Hindlimb muscle (tissue), 1 donor: ENCODE measurements around the gene CA4. TPM values are rescaled to one million over a fixed set of nuclear protein-coding genes. Genes with fewer than 3 reads are reported as not detected.
"Not testable (repeated sequence)": the region's sequence is repeated elsewhere in the genome, so short reads cannot be mapped to it uniquely, and the experiment has no call there.

Experiments used
- DNase-seq: peaks from one replicate; pipeline ENCODE4 v3.0.0-alpha.2; 2013
- polyA plus RNA-seq: library from polyadenylated mRNA; unstranded; fragments of 120-200 nt; gene quantifications from one replicate; pipeline ENCODE4 v1.2.1, GENCODE V29; 2013; ENCODE audit not compliant: insufficient read length

CA4 gene
- 6.0 TPM for polyA plus RNA-seq

DNA sequence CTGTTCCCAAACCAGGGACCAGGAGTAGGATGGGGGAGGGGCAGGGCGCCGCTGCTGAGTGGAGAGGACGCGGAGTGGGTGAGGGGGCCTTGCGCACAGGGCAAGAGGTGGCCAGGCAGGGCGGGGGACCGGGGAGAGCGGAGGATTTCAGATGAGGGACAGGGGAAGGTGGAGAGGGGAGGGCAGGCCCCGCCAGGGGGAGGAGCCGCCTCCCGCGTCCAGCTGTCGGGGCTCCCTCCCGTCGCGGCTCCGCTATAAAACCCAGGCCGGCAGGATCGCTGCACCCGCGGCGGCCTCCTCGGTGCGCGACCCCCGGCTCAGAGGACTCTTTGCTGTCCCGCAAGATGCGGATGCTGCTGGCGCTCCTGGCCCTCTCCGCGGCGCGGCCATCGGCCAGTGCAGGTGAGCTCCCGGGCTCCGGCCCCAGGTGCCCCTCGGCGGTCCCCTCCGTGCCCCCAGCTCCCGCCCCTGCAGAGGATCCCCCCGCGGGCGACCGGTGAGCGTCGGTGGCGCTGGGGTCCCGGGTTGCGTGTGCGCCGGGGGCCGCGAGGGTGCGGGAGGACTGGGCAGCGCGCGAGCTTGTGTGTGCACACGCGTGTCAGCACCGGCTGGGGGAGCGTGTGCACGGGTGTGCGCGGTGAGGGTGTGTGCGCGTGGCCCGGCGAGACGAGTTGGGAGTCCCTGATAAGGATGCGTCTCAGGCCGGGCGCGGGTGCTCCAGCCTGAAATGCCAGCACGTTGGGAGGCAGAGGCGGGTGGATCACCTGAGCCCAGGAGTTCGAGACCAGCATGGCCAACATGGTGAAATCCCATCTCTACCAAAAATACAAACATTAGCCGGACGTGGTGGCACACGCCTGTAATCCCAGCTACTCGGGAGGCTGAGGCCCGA is at the start of gene CA4:
Gene CA4, plus strand, starts transcription at position 283 of the 892 bp plus-strand sequence. Its CDS starts 62 bp downstream, at position 345.
- no peak for DNase-seq

- not testable (repeated sequence) for DNase-seq
Measured at GRCh38 chr17:60100577-60100976, 49.2 kb upstream of the CA4 start.

- DNase-seq = not testable (repeated sequence)
Measured at GRCh38 chr17:60102015-60102631, 47.6 kb upstream of the CA4 start.

DNA sequence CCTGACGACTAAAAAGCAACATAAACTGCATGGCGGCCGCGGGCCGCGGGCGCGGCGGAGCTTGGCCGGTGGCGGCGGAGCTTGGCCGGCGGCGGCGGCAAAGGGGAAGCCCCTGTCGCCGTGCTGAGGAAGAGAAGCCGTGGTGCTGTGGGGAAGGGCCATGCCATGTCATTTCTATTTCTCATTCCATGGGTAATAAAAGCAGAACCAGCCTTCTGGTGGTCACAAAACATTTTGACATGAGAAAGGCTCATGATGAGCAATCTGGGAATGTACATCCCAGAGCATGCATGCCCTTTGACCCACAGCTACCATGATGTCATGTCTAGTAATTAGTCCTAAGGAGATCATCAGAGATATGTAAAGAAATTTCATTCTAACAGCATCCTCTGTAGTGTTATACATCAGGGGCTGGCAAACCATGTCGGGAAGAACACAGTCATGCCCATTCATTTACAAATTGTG is 47.1 kb upstream of the CA4 start:
- DNase-seq = no peak

DNA sequence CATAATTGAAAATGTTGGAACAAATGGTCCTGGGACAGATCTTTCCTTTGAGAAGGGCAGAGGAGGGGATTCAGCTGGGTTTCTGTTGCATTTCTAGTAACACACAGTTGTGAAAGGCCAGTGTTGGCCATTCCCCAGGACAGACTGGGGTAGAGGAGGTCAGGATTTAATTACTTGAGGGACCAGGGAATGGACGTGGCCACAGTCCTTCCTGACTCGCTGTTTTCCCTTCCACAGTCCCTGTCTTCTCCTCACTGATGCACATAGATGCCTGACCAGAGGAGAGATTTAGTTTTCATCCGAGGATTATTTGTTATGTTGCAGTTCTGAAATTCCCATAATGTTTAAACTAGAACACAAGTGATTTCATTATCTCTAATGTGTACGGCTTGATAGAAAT is 45.8 kb upstream of the CA4 start:
- no peak for DNase-seq

DNA sequence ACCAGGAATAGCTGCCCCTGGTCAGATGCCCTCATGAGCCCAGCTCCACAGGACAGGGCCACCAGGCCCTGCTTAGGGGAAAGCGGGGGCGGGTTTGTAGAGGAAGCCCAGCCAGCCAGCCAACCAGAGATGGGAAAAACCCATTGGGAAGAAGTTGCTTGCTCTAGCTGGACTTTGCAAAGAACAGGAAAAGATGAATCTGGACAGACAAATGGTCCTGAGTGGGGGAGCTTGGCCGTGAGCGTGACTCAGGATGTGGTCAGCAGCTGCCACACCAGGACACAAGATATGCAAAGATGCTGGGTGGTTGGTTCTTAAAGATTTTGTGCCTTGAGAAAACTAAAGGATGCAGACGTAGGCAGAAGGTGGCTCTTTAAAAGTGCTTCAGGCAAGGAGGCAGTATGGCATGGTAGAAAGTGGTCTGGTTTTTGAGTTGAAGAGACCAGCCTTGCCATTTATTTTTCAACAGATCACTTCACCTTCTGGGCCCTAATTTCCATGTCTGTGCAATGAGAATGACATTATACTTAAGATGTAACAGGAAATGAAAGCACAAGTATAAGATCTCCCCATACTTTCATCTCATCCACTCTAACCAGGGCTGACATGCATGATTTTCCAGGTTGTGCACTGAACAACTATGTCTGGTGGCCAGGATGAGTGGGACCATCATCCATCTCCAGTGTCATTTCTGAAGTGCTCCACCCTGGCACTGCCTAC is 43.3 kb upstream of the CA4 start:
- DNase-seq = no peak

DNA sequence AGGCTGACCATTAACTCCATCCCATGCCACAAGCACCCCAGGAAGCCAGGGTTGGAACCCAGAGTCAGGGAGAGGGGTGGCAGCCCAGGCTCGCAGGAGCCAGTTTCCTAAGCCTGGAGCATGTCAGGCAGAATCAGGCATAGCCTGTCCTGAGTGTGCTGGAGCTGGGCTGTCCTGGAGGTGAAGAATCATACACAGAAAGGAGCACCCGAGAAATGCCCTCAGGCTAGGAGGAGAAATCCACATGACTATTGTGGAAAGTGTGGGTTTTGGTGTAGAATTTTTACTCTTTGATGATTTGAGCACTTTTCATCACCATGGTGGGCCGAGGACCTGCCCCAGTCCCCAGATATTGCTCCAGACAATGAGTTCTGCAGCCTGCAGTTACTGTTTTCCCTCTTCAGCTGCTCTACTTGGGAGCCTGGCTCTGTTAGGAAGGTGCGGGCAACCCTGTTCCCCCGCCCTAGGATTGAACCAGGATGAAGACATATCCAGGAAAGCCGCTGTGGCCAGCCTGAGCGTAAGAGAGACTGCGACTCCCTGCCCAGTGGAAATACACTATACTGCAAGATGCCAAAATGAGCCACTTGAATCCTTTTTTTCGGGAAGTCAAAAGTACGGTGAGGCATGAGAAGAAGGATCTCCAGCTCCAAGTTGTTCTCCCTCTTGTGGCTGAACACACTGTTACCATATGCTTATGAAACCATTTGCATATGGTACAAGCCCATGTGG is 42.1 kb upstream of the CA4 start:
- DNase-seq = no peak

GRCh38 chr17:60108309-60108708 is 41.5 kb upstream of the CA4 start:
- DNase-seq = not testable (repeated sequence)

- DNase-seq = no peak
Measured at GRCh38 chr17:60108712-60109111, 41.1 kb upstream of the CA4 start.

- no peak for DNase-seq
Measured at GRCh38 chr17:60109161-60109560, 40.6 kb upstream of the CA4 start.

DNA sequence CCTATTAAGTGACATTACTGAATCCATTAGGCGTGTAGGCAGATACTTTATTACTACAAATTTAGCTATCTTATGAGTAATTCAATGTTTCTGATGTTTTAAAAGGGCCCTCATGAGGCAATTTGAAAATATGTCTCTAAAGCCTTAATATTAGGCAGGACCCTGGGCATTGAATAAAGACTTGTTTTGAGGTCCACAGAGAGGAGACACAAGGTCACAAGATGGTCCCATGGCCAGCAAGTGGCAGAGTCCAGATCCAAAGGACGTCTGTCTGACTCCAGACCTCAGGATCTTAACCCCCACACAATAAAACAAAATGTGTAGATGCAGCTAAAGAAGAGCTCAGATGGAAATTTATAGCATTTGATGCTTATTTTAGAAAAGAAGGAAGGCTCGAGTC is 39.2 kb upstream of the CA4 start:
- DNase-seq = no peak

- DNase-seq = not testable (repeated sequence)
Measured at GRCh38 chr17:60111661-60112060, 38.1 kb upstream of the CA4 start.

DNA sequence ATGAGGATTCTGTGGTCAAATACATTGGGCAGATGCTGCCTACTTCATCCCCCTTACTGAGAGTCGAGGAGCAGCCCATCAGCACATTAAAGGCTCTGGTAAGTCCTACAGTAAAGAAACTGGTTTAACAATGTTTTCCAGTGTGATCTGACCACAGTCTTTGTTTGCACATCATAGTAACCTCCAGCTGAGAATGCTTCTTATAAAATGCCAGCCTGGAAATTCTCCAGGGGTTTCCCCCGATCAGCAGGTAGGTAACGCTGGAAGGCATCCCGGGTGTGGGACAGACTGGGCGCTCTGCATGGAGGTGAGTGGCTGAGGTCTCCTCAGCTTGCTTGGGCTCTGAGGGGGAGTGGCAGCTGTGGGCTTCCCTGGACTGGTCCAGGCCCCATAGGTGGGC is 34.4 kb upstream of the CA4 start:
- DNase-seq = not testable (repeated sequence)

DNA sequence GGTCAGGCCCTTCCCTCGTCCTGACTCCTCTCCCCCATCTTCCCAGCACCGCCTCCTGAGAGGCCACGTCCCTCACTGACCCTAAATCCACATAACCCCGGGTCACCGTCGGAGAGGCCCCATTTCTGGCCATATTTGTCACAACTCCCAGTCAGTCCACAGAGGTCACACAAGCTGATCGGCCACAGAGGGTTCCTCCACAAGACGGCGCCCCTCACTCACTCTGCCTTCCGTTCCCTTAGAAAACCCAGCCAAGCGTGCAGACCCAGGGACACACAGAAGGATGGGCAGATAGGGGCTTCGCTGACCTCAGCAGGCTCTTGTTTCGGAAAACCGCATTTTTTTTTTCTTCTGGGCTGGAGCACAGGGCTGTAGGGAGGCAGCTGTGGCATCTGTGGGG is 33.6 kb upstream of the CA4 start:
- not testable (repeated sequence) for DNase-seq

GRCh38 chr17:60119162-60119561 is 30.6 kb upstream of the CA4 start:
- DNase-seq = not testable (repeated sequence)

DNA sequence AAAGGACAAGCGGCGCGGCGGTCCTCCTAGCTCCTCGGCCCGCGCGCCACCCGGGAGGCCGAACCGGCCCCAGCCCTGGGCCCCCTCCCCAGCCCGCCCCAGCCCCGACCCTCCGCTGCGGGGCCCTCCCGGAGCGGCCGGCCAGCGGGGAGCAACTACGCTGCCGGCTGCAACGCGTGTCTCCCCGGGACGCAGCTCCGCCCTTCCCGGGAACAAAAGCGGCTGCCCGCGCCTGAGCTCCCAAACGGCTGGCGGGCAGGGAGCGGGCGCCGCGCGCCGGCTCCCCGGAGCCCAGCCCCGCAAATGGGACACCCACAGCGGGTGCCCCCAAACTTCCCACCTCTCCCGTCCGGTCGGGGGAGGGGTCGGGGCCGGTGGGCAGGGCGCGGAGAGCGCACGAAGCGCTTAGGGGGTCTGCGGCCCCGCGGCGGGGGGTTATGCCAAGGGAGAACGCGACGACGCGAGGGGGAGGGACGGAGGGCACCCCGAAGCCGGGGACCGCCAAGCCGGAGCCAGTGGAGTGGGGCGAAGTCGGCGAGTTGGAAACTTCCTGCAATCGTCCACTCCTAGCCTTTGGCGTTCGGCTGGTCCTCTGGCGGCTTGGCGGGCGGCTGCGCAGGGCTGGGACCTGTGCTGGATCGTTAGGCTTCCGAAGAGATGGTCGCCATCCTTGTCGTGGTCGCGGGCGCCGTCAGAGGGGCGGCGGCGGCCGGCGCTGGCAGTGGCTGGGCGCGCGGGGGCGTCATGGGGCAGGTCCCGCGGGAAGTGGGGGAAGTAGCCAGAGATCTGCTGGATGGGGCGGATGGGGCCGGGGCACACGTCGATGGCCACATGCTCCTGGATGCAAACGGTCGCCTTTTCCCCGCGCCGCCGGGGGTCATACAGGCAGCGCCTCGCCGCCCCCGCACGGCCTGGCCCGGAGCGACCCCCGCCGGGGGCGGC is 29.7 kb upstream of the CA4 start:
- DNase-seq = not testable (repeated sequence)

DNA sequence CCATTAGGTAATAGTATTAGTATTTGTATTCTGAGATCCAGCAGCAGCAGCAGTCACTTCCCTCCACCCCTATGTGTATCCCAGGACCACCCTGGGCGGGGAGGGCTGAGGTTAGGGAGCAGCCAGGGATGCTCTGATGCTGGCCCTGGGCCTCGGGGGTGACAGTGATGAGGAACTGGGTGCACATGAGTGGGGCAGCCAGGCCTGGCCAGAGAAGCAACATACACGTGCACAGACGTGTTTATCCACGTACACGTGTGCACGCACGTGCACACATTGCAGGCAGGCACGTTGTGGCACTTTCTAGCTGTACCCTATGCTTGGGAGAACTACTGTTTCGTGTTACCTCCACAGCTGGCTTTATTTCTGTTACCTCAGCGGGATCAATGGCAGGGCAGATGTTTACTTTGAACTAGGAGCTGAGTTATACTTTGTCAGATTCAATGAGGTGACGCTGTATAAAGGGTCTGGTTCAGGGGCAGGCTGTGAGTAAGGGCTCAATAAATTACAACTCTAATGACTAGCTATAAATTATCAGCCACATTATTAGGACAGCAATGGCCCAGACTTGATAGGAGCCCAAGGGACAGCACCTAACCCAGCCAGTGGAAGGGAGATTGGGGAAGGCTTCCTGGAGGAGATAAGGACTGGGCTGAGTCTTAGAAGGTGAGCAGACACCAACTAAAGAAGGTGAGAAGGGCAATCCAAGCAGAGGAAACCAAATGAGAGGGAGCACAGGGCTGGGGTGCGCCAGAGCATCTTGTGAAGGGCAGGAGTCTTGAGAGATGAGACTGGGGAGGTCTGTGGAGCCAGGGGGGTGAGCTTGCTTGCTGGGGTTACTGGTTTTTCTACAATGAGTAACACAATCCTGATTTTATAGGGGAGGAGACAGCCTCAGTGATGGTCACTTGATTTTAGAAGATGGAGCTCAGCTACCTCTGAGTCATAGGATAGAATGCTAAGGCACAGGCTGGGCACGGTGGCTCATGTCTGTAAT is 22.4 kb upstream of the CA4 start:
- DNase-seq = no peak

DNA sequence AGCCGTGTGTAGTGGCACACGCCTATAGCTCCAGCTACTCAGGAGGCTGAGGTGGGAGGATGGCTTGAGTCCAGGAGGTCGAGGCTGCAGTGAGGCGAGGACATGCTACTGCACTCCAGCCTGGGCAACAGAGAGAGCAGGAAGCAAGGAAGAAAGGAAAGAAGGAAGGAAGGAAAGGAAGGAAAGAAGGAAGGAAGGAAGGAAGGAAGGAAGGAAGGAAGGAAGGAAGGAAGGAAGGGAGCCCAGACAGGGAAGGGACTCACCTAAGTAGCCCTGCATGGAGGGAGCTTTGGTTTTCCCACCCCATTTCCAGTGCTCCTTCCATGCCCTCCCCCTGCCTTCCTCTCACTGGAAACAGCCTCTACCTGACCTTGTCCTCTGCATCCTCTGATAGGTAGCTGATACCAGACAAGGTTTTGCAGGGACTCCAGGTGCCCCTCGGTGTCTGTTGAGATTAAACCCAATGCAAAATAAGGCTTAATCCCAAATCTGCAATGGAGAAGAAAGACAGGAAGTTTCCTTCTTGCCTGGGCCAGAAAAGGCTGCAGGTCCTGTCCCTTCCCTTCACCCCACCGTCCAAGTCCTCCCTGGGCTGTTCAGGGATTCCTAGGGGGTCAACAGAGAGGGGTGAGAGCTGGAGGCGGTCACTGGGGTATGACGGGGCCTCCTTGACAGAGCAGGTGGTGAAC is 21.5 kb upstream of the CA4 start:
- no peak for DNase-seq

DNA sequence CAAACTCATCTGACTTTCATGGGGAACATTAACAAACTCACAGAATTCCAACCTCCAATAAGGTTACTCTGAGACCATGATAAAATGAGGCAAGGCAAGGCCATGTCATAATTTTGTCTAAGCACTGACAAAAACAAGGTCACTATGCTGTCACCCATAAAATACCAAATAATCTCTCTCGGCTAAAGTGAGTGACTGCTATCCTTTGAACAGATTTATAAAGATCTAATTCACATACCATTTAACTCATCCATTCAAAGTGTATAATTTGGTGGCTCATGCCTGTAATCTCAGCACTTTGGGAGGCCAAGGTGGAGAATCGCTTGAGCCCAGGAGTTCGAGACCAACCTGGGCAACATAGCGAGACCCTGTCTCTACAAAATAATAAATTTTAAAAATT is 20.6 kb upstream of the CA4 start:
- no peak for DNase-seq
